A549 (cell line): ENCODE measurements around the gene BEND7. TPM values are rescaled to one million over a fixed set of nuclear protein-coding genes. Genes with fewer than 3 reads are reported as not detected.
"Not testable (repeated sequence)": the region's sequence is repeated elsewhere in the genome, so short reads cannot be mapped to it uniquely, and the experiment has no call there.

ENCODE experiments used
- ATAC-seq, 2 experiments: fragments of 200-7000 bp in 1 of 2; fragments of >200 bp in 1 of 2; cut with Nextera tagmentation in 1 of 2; cut with Tn5 transposase in 1 of 2; 3 replicates each; pipeline versions ENCODE4 v1.8.0 to v1.9.1; 2018 to 2020; ENCODE audit warnings: mild to moderate bottlenecking in 1 of 2, moderate library complexity in 1 of 2
- CTCF ChIA-PET: fragments of 300-600 bp; sonication (Branson Sonifier 250); formaldehyde crosslinking; extraction: SDS; loops from one replicate; lab custom pipeline; 2021; ENCODE audit warnings: antibody characterized with exemption, inconsistent platforms; lab: Yijun Ruan, JAX
- POLR2A ChIA-PET: fragments of 350-600 bp; formaldehyde crosslinking; extraction: SDS; loops from one replicate; lab custom pipeline; 2021; ENCODE audit warnings: antibody characterized with exemption, inconsistent platforms; lab: Yijun Ruan, JAX
- DNase-seq, 2 experiments: peaks; one replicate each; pipeline versions ENCODE4 v3.0.0 to v3.0.0-alpha.2; 2011 to 2016; ENCODE audit warnings: low read depth in 1 of 2, low spot score in 1 of 2
- FAIRE-seq: peaks from 2 replicates; lab custom pipeline; 2011; peaks lifted over from hg19 to GRCh38; lab: Jason Lieb, UNC
- H3K27ac ChIP-seq, 2 experiments: fragments of >200 bp; sonication (Bioruptor Twin); formaldehyde crosslinking; 3 replicates each; pipeline ENCODE4 v1.5.1; 2016 to 2017
- H3K4me1 ChIP-seq: fragments of >200 bp; sonication (Bioruptor Twin); formaldehyde crosslinking; 3 replicates; pipeline ENCODE4 v1.6.1; 2016
- H3K4me2 ChIP-seq: fragments of >200 bp; sonication (Bioruptor Twin); formaldehyde crosslinking; 3 replicates; pipeline ENCODE4 v1.6.1; 2016
- H3K4me3 ChIP-seq: fragments of >200 bp; sonication (Bioruptor Twin); formaldehyde crosslinking; 3 replicates; pipeline ENCODE4 v1.5.1; 2016
- H3K9me3 ChIP-seq: fragments of >200 bp; sonication (Bioruptor Twin); formaldehyde crosslinking; 3 replicates; pipeline ENCODE4 v1.6.1; 2016
- BHLHE40 ChIP-seq: IDR thresholded peaks from 2 replicates; pipeline ENCODE4 v1.6.1; 2012; ENCODE audit warnings: low read depth, low read length, inconsistent platforms
- CBX2 ChIP-seq: fragments of 200-600 bp; sonication (generic); IDR thresholded peaks from 2 replicates; pipeline ENCODE4 v1.6.1; 2016; ENCODE audit warnings: low read depth, mild to moderate bottlenecking, borderline replicate concordance
- CBX8 ChIP-seq: fragments of 200-600 bp; sonication (generic); IDR thresholded peaks from 2 replicates; pipeline ENCODE4 v1.6.1; 2016
- CEBPB ChIP-seq, 2 experiments: fragments of >200 bp in 1 of 2; sonication (Bioruptor Twin) in 1 of 2; formaldehyde crosslinking in 1 of 2; IDR thresholded peaks; 2 replicates each; pipeline ENCODE4 v1.6.1; 2012 to 2016
- CHD2 ChIP-seq: fragments of 150-350 bp; IDR thresholded peaks from 2 replicates; pipeline ENCODE4 v1.6.1; 2014; ENCODE audit warnings: low read length; ENCODE audit not compliant: partially characterized antibody
- EHMT2 ChIP-seq: fragments of 200-600 bp; sonication (generic); IDR thresholded peaks from 2 replicates; pipeline ENCODE4 v1.6.1; 2016; ENCODE audit warnings: antibody characterized with exemption, low read depth, mild to moderate bottlenecking, moderate library complexity
- ELK1 ChIP-seq: fragments of 150-350 bp; IDR thresholded peaks from 2 replicates; pipeline ENCODE4 v1.6.1; 2014; ENCODE audit warnings: low read depth, mild to moderate bottlenecking, low read length
- EP300 ChIP-seq, 2 experiments: fragments of >200 bp; sonication (Bioruptor Twin); formaldehyde crosslinking; IDR thresholded peaks; 2 replicates in 1 of 2; 3 replicates in 1 of 2; pipeline ENCODE4 v1.6.1; 2016 to 2017
- FOSL2 ChIP-seq, 2 experiments: fragments of 450-650 bp in 1 of 2; fragments of >200 bp in 1 of 2; sonication (Bioruptor Twin) in 1 of 2; formaldehyde crosslinking; IDR thresholded peaks; 2 replicates each; pipeline versions ENCODE4 v1.5.0 to v1.6.1; 2016 to 2020; ENCODE audit warnings: mild to moderate bottlenecking in 1 of 2, moderate library complexity in 1 of 2
- HEYL ChIP-seq: fragments of 250-450 bp; sonication (Bioruptor Pico); IDR thresholded peaks from 2 replicates; pipeline ENCODE4 v1.8.0; 2021; ENCODE audit warnings: mild to moderate bottlenecking, moderate library complexity
- HOXA7 ChIP-seq: fragments of 250-450 bp; sonication (Bioruptor Pico); IDR thresholded peaks from 2 replicates; pipeline ENCODE4 v1.5.0; 2020; ENCODE audit warnings: mild to moderate bottlenecking, moderate library complexity
- HOXB5 ChIP-seq: fragments of 250-450 bp; sonication (Bioruptor Pico); IDR thresholded peaks from 2 replicates; pipeline ENCODE4 v1.5.0; 2020; ENCODE audit warnings: mild to moderate bottlenecking, moderate library complexity
- JUN ChIP-seq, 2 experiments: fragments of >200 bp; sonication (Bioruptor Twin); formaldehyde crosslinking; IDR thresholded peaks; 2 replicates in 1 of 2; 3 replicates in 1 of 2; pipeline ENCODE4 v1.6.1; 2016 to 2017
- KDM5A ChIP-seq: fragments of 200-600 bp; sonication (generic); IDR thresholded peaks from 2 replicates; pipeline ENCODE4 v1.6.1; 2016; ENCODE audit warnings: antibody characterized with exemption, mild to moderate bottlenecking
- MAFK ChIP-seq: fragments of 450-650 bp; IDR thresholded peaks from 2 replicates; pipeline ENCODE4 v1.6.1; 2014; ENCODE audit not compliant: partially characterized antibody
- MAZ ChIP-seq: fragments of 150-350 bp; IDR thresholded peaks from 2 replicates; pipeline ENCODE4 v1.6.1; 2014; ENCODE audit warnings: antibody characterized with exemption, low read depth, low read length, borderline replicate concordance
- MYC ChIP-seq: IDR thresholded peaks from 2 replicates; pipeline ENCODE4 v1.6.1; 2012; ENCODE audit warnings: mild to moderate bottlenecking, inconsistent platforms, low read length, improper control_type of control experiment, borderline replicate concordance
- NPAS2 ChIP-seq: fragments of 250-450 bp; sonication (Bioruptor Pico); IDR thresholded peaks from 2 replicates; pipeline ENCODE4 v1.8.0; 2022; ENCODE audit warnings: mild to moderate bottlenecking, moderate library complexity, borderline replicate concordance
- NR3C1 ChIP-seq: fragments of >200 bp; sonication (Bioruptor Twin); formaldehyde crosslinking; IDR thresholded peaks from 3 replicates; pipeline ENCODE4 v1.6.1; 2017
- PBX3 ChIP-seq: IDR thresholded peaks from 2 replicates; pipeline ENCODE4 v1.6.1; 2012
- POLR2A ChIP-seq: IDR thresholded peaks from 2 replicates; pipeline ENCODE4 v1.6.1; 2012; ENCODE audit warnings: mild to moderate bottlenecking, low read length
- POLR2AphosphoS2 ChIP-seq: conservative IDR thresholded peaks from 2 replicates; pipeline ENCODE4 v1.6.1; 2012; ENCODE audit warnings: low read length, improper control_type of control experiment, inconsistent platforms
- REST ChIP-seq: fragments of 200-600 bp; sonication (generic); IDR thresholded peaks from 2 replicates; pipeline ENCODE4 v1.6.1; 2016; ENCODE audit warnings: antibody characterized with exemption, mild to moderate bottlenecking, moderate library complexity
- SREBF2 ChIP-seq: fragments of 450-650 bp; IDR thresholded peaks from 2 replicates; pipeline ENCODE4 v1.6.1; 2014; ENCODE audit warnings: mild to moderate bottlenecking, moderate library complexity
- USF2 ChIP-seq: fragments of 450-650 bp; IDR thresholded peaks from 2 replicates; pipeline ENCODE4 v1.6.1; 2014; ENCODE audit warnings: antibody characterized with exemption
- ZC3H11A ChIP-seq: fragments of 450-650 bp; IDR thresholded peaks from 2 replicates; pipeline ENCODE4 v1.6.1; 2014; ENCODE audit warnings: antibody characterized with exemption, mild to moderate bottlenecking
- ZSCAN20 ChIP-seq: fragments of 250-450 bp; sonication (Bioruptor Pico); IDR thresholded peaks from 2 replicates; pipeline ENCODE4 v1.8.0; 2022; ENCODE audit warnings: mild to moderate bottlenecking, moderate library complexity
- WGBS: methylation state at CpG from one replicate; pipeline ENCODE4 v1.1.6; 2017; ENCODE audit errors: missing lambda C conversion rate; 5-methylcytosine and 5-hydroxymethylcytosine counted together
- polyA plus RNA-seq, 4 experiments: library from polyadenylated mRNA; depleted of rRNA in 3 of 4; stranded (reverse); fragments of >200 nt; fragmentation: RNase III in 1 of 4; extraction: RNeasy Plus Mini Kit Qiagen cat#74134 plus additional on column Dnase treatment in 1 of 4; gene quantifications; 2 replicates in 3 of 4; 3 replicates in 1 of 4; pipeline ENCODE4 v1.2.3, GENCODE V29; 2011 to 2017

Gene BEND7
- polyA plus RNA-seq, 2 of the 4 experiments (the other 2 are of a cell fraction), result 7.9 to 12.2 TPM

- TF ChIP-seq REST (no peak), ZC3H11A (no peak), MYC (no peak), KDM5A (no peak), USF2 (no peak), CBX2 (no peak), ELK1 (no peak), JUN (IDR thresholded peaks at IDR 0.05) (no peak), HOXA7 (CRISPR knock-in tag) (no peak), CEBPB (IDR thresholded peaks at IDR 0.05) (no peak), NR3C1 (no peak), HEYL (CRISPR knock-in tag) (no peak)
- Histone ChIP-seq H3K4me1 (no peaks in the 10 kb centered on the region), H3K9me3 (peaks cover 9% of the 10 kb centered on the region; the same call in 2 of the 3 replicates), H3K4me3 (no peak overlapping the region), H3K4me2 (no peak overlapping the region), H3K27ac (no peak overlapping the region)
- CTCF ChIA-PET, result interaction anchor here (0.7 to 1.4 kb wide), 4 partner anchors 11 to 86 kb away, joined by 3 to 6 read pairs (median 4); no protein-coding TSS in a partner anchor
- POLR2A ChIA-PET, result interaction anchor here (0.6 kb wide), 1 partner anchor 119 kb away, joined by 4 read pairs; no protein-coding TSS in a partner anchor
- WGBS, result 28% methylated on average over 5 of the region's 5 CpGs
- ATAC-seq, result no peak
- FAIRE-seq, result no peak
- DNase-seq, result no peak
Observed at GRCh38 chr10:13404791-13405190, 124.0 kb downstream of the BEND7 start.

GRCh38 chr10:13404305-13404759 lies 124.5 kb downstream of the BEND7 start:
- POLR2A ChIA-PET, result interaction anchor here (0.6 kb wide), 1 partner anchor 118 kb away, joined by 4 read pairs; no protein-coding TSS in a partner anchor
- WGBS, result 77% methylated on average over 3 of the region's 3 CpGs

GRCh38 chr10:13403426-13403825 lies 125.4 kb downstream of the BEND7 start:
- POLR2A ChIA-PET, ATAC-seq, H3K9me3 ChIP-seq, FAIRE-seq, H3K4me2 ChIP-seq, DNase-seq, H3K27ac ChIP-seq, H3K4me1 ChIP-seq, H3K4me3 ChIP-seq: not testable (repeated sequence)
- CTCF ChIA-PET, result interaction anchor here (0.7 kb wide), 1 partner anchor 231 kb away, joined by 3 read pairs; no protein-coding TSS in a partner anchor
- WGBS, result 80% methylated on average over 7 of the region's 7 CpGs

More at GRCh38 chr10:13404305-13404759, 124.5 kb downstream of the BEND7 start:
- H3K4me1 ChIP-seq, result no peaks in the 10 kb centered on the region
- peaks cover 9% of the 10 kb centered on the region; the same call in 2 of the 3 replicates for H3K9me3 ChIP-seq
- H3K4me2 ChIP-seq, result no peak overlapping the region
- no peak for ATAC-seq
- no peak for TF ChIP-seq CHD2
- TF ChIP-seq POLR2A, result no peak
- no peak for TF ChIP-seq CBX8
- TF ChIP-seq MAFK, result no peak
- TF ChIP-seq MAZ, result no peak
- no peak for TF ChIP-seq NPAS2 (CRISPR knock-in tag)
- TF ChIP-seq EHMT2, result no peak
- no peak for TF ChIP-seq NR3C1
- TF ChIP-seq ZSCAN20, result no peak
- no peak for TF ChIP-seq BHLHE40
- TF ChIP-seq PBX3, result no peak
- no peak for TF ChIP-seq EP300 (IDR thresholded peaks at IDR 0.05)
- TF ChIP-seq SREBF2, result no peak
- no peak for TF ChIP-seq FOSL2 (IDR thresholded peaks at IDR 0.05)
- TF ChIP-seq FOSL2 (CRISPR knock-in tag; IDR thresholded peaks at IDR 0.05), result no peak
- no peak for TF ChIP-seq CEBPB (IDR thresholded peaks at IDR 0.05)
- TF ChIP-seq JUN (IDR thresholded peaks at IDR 0.05), result no peak
- no peak for TF ChIP-seq HOXB5 (CRISPR knock-in tag)
- TF ChIP-seq POLR2AphosphoS2, result no peak
- TF ChIP-seq USF2, result no peak
- no peak for TF ChIP-seq HOXA7 (CRISPR knock-in tag)
- no peak for DNase-seq
- CTCF ChIA-PET, result interaction anchor here (1.0 to 1.4 kb wide), 3 partner anchors 12 to 36 kb away, joined by 3 to 6 read pairs (median 4); no protein-coding TSS in a partner anchor
- FAIRE-seq, result no peak
- H3K27ac ChIP-seq, result no peak overlapping the region
- no peak overlapping the region for H3K4me3 ChIP-seq
